GM12864 (cell line): ENCODE measurements around the gene ACOT4.
"Not testable (repeated sequence)": the region's sequence is repeated elsewhere in the genome, so short reads cannot be mapped to it uniquely, and the experiment has no call there.

Source experiments
- DNase-seq: peaks from one replicate; pipeline ENCODE4 v3.0.0-alpha.2; 2011; ENCODE audit warnings: low read depth
- H3K4me3 ChIP-seq: 2 replicates; pipeline ENCODE4 v1.5.1; 2011; ENCODE audit warnings: mild to moderate bottlenecking, low read depth, low read length, control low read depth
- TF ChIP-seq, protein P1 (sequence below): IDR thresholded peaks from 2 replicates; pipeline ENCODE4 v1.5.1; 2011; ENCODE audit warnings: low read depth, mild to moderate bottlenecking, moderate library complexity, low read length, control low read depth, inconsistent platforms; ENCODE audit errors: missing control alignments

The ACOT4 gene

DNA sequence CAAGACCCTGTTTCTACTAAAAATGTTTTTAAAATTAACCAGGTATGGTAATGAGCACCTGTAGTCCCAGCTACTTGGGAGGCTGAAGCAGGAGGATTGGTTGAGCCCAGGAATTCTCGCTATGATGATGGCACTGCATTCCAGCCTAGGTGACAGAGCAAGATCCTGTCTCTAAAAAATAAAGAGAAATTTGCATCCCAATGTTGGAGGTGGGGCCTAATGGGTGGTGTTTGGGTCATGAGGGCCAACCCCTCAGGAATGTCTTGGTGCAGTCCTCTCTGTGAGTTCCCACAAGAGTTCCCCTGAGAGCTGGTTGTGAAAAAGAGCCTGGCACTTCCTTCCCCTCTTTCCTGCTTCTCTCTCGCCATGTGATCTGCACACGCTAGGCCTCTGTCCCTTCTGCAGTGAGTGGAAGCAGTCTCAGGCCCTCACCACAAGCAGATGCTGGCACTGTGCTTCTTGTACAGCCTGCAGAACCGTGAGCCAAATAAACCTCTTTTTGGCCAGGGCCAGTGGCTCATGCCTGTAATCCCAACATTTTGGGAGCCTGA is 31.9 kb downstream of the ACOT4 start:
- no peak for DNase-seq
- TF ChIP-seq, protein P1, sequence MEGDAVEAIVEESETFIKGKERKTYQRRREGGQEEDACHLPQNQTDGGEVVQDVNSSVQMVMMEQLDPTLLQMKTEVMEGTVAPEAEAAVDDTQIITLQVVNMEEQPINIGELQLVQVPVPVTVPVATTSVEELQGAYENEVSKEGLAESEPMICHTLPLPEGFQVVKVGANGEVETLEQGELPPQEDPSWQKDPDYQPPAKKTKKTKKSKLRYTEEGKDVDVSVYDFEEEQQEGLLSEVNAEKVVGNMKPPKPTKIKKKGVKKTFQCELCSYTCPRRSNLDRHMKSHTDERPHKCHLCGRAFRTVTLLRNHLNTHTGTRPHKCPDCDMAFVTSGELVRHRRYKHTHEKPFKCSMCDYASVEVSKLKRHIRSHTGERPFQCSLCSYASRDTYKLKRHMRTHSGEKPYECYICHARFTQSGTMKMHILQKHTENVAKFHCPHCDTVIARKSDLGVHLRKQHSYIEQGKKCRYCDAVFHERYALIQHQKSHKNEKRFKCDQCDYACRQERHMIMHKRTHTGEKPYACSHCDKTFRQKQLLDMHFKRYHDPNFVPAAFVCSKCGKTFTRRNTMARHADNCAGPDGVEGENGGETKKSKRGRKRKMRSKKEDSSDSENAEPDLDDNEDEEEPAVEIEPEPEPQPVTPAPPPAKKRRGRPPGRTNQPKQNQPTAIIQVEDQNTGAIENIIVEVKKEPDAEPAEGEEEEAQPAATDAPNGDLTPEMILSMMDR = no peak

DNA sequence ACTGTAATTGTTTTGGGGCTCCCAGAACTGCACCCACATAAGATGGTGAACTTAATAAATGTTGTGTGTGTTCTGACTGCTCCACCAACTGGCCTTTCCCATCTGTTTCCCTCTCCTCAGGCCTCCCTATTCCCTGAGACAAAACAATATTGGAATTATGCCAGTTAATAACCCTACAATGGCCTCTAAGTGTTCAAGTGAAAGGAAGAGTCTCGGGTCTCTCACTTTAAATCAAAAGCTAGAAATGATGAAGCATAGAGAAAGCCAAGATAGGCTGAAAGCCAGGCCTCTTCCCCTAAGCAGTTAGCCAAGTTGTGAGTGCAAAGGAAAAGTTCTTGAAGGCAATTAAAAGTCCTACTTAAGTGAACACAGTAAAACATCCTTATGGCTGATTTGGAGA is 34.0 kb downstream of the ACOT4 start:
- no peak overlapping the region for H3K4me3 ChIP-seq
- TF ChIP-seq, protein P1 = no peak
- no peak for DNase-seq

More for the DNA sequence above, 31.9 kb downstream of the ACOT4 start:
- no peak overlapping the region for H3K4me3 ChIP-seq

- DNase-seq = no peak
- TF ChIP-seq, protein P1 = no peak
- H3K4me3 ChIP-seq = no peak overlapping the region
Observed at GRCh38 chr14:73627151-73627558, 35.5 kb downstream of the ACOT4 start.

GRCh38 chr14:73630009-73630780 is 38.5 kb downstream of the ACOT4 start:
- no peak overlapping the region for H3K4me3 ChIP-seq
- TF ChIP-seq, protein P1 = no peak
- DNase-seq = no peak

GRCh38 chr14:73633116-73634010 is 41.7 kb downstream of the ACOT4 start:
- TF ChIP-seq, protein P1 = peak; percentile 85
- no peak for DNase-seq
- H3K4me3 ChIP-seq = peak overlapping the region; percentile 52

- peak overlapping the region; percentile 52 for H3K4me3 ChIP-seq
- DNase-seq = no peak
- TF ChIP-seq, protein P1 = peak; percentile 13
Observed at GRCh38 chr14:73634011-73634833, 42.5 kb downstream of the ACOT4 start.

GRCh38 chr14:73636355-73636754 is 44.7 kb downstream of the ACOT4 start:
- DNase-seq, H3K4me3 ChIP-seq: not testable (repeated sequence)
